ENCODE data around the gene ZNF318.

GRCh38 chr6:43310624-43311023 is 58.8 kb downstream of the ZNF318 start:
- TF ChIP-seq CTCF (IDR thresholded peaks at IDR 0.05; ENCODE audit: borderline replicate concordance, extremely low read depth, low read length, poor library complexity, severe bottlenecking) (no peak), EZH2 (IDR thresholded peaks at IDR 0.05; ENCODE audit: borderline replicate concordance, low read depth, low read length, severe bottlenecking) (no peak)
